ENCODE measurements around the gene TEX50. TPM values are rescaled to one million over a fixed set of nuclear protein-coding genes. Genes with fewer than 3 reads are reported as not detected.

TEX50 gene
- polyA plus RNA-seq, 1 experiment, result not detected

DNA sequence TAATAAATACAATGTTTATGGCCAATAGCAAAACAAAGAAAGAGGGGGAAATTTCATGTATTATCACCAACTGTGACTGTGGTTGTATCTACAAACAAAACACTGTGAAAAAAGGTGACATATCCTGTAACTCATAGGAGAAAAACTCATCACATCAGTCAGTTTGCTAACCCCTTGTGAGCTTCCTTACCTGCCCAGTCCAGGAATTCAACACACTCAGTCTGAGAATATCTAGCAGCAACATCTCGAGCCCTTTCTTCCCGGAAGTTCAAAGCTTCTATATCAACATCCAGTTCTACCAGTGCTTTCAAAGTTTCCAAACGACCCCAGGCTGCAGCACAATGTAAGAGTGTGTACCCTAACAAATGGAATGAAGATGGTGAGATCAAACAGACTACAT is 11.5 kb downstream of the TEX50 start:
- no peak for TF ChIP-seq CTCF (IDR thresholded peaks at IDR 0.05; ENCODE audit: low read depth, low read length)
- ChIA-PET POLR2A (no interaction called here), CTCF (no interaction called here)
- H3K27me3 ChIP-seq (ENCODE audit: control insufficient read depth, insufficient read depth, low read length), result no peaks in the 10 kb centered on the region
- peaks cover 3% of the 10 kb centered on the region; the same call in 1 of the 2 replicates for H3K9me3 ChIP-seq (ENCODE audit: control insufficient read depth, insufficient read depth, low read length)
- H3K27ac ChIP-seq (ENCODE audit: low read depth, low read length), result no peak overlapping the region
- no peak for DNase-seq (ENCODE audit: low read depth, low spot score)
- H3K4me3 ChIP-seq (ENCODE audit: low read depth, low read length), result no peak overlapping the region

DNA sequence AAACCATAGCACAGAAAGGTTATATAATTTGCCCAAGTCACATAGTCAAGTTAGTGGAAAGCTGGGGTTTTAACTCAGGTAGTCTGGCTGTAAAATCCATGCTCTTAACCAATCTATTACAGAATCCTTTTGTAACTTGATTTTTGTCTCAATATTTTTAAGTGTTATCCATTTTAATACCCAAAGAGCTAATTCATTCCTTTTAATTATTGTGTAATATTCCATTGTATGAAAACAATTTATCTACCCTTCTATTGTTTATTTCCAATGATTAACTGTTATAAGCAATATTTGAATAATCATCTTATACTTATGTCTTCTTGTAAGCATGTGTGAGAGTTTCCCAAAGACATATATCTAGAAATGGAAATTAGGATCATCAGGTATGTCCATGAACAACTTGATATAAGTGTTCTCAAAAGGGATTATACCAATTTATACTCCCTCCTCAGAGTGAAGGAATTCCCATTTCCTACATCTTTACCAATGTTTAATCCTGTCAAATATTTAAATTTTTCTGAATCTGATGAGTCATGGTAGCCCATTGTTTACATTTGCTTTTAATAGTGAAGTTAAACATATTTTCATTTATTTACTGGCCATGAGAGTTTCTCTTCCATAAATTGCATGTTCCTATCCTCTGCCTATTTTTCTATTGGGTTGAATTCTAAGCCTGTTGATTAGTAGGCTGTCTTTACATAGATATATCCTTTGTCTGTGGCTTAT is 13.9 kb downstream of the TEX50 start:
- Histone ChIP-seq H3K27me3 (ENCODE audit: control insufficient read depth, insufficient read depth, low read length) (no peaks in the 10 kb centered on the region), H3K9me3 (ENCODE audit: control insufficient read depth, insufficient read depth, low read length) (no peaks in the 10 kb centered on the region), H3K27ac (ENCODE audit: low read depth, low read length) (no peak overlapping the region), H3K4me3 (ENCODE audit: low read depth, low read length) (no peak overlapping the region)
- no peak for TF ChIP-seq CTCF (IDR thresholded peaks at IDR 0.05; ENCODE audit: low read depth, low read length)
- no peak for DNase-seq (ENCODE audit: low read depth, low spot score)
- CTCF ChIA-PET, result no interaction called here
- POLR2A ChIA-PET, result no interaction called here

DNA sequence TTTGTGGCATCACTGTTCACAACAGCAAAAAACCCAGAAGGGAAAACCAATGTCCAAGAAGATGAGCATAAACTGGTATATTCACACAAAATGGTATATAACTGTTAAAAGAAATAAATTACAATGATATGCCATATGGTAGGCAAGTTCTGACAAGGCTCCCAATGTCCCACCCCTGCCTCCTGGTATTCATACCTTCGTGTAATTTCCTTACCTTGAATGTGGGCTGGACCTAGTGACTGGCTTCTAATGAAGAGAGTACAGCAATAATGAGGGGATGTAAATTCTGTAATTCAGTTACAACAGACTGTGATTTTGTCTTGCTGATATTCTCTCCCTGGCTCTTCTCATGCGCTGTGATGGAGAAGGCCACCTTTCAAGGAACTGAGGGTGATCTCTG is 25.2 kb downstream of the TEX50 start:
- DNase-seq (ENCODE audit: low read depth, low spot score), result no peak
- Histone ChIP-seq H3K9me3 (ENCODE audit: control insufficient read depth, insufficient read depth, low read length) (peaks cover 5% of the 10 kb centered on the region), H3K27me3 (ENCODE audit: control insufficient read depth, insufficient read depth, low read length) (peaks cover 2% of the 10 kb centered on the region), H3K27ac (ENCODE audit: low read depth, low read length) (no peak overlapping the region), H3K4me3 (ENCODE audit: low read depth, low read length) (no peak overlapping the region)
- CTCF ChIA-PET, result no interaction called here
- POLR2A ChIA-PET, result no interaction called here
- TF ChIP-seq CTCF (IDR thresholded peaks at IDR 0.05; ENCODE audit: low read depth, low read length), result no peak

- ChIA-PET POLR2A (no interaction called here), CTCF (no interaction called here)
- Histone ChIP-seq H3K4me3 (ENCODE audit: low read depth, low read length) (no peak overlapping the region), H3K9me3 (ENCODE audit: control insufficient read depth, insufficient read depth, low read length) (no peaks in the 10 kb centered on the region), H3K27ac (ENCODE audit: low read depth, low read length) (no peak overlapping the region), H3K27me3 (ENCODE audit: control insufficient read depth, insufficient read depth, low read length) (peaks cover 2% of the 10 kb centered on the region)
- TF ChIP-seq CTCF (IDR thresholded peaks at IDR 0.05; ENCODE audit: low read depth, low read length), result no peak
- DNase-seq (ENCODE audit: low read depth, low spot score), result no peak
These were observed 26.1 kb downstream of the TEX50 start for GRCh38 chr1:173661271-173661670.

DNA sequence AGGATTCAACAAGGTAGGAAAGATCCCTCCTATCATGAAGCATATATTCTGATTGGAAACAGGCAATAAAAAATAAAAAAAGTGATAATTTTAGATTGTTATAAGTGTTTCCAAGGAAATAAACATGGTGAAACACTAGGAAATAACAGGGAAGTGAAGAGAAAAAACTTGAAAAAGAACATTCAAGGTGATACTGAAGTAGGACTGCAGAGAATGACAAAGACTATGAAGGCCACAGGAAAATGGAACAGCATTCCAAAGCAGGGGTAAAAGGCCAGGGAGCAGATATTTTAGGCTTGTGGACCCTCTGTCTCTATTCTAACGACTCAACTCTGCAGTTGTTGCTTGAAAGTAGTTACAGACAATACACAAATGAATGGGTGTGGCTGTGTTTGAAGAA is 26.6 kb downstream of the TEX50 start:
- DNase-seq (ENCODE audit: low read depth, low spot score), result no peak
- Histone ChIP-seq H3K9me3 (ENCODE audit: control insufficient read depth, insufficient read depth, low read length) (no peaks in the 10 kb centered on the region), H3K27ac (ENCODE audit: low read depth, low read length) (no peak overlapping the region), H3K4me3 (ENCODE audit: low read depth, low read length) (no peak overlapping the region), H3K27me3 (ENCODE audit: control insufficient read depth, insufficient read depth, low read length) (peaks cover 2% of the 10 kb centered on the region)
- CTCF ChIA-PET, result no interaction called here
- no peak for TF ChIP-seq CTCF (IDR thresholded peaks at IDR 0.05; ENCODE audit: low read depth, low read length)
- POLR2A ChIA-PET, result no interaction called here
